Retina (tissue), 1 donor: ENCODE data around the gene NDUFS8.

Experiments used
- DNase-seq: peaks from one replicate; pipeline ENCODE4 v3.0.0-alpha.2; 2016

Gene NDUFS8

DNA sequence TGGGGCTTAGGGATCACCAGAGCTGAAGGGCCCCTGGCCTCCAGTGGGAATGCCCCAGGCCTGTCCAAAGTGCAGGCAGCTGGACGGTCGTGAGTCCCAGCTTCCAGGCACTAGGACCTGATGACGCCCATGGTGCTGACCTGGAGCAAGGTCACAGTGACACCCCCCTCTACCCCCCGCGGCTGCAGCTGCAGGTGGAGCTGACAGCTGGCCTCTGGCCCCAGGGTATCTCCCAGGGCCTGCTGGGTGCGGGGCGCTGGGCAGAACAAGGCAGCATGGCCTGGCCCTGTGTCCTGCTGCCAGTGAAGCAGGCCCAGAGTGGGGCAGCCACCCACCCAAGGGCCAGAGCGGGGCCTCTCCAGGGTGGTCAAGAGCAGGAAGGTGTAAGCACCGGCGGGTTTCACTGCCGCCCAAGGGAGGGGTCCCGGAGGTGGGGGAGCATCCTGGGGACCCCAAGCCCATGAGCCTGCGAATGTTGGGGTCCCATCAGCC lies 7.8 kb downstream of the NDUFS8 start:
- DNase-seq: no peak

DNA sequence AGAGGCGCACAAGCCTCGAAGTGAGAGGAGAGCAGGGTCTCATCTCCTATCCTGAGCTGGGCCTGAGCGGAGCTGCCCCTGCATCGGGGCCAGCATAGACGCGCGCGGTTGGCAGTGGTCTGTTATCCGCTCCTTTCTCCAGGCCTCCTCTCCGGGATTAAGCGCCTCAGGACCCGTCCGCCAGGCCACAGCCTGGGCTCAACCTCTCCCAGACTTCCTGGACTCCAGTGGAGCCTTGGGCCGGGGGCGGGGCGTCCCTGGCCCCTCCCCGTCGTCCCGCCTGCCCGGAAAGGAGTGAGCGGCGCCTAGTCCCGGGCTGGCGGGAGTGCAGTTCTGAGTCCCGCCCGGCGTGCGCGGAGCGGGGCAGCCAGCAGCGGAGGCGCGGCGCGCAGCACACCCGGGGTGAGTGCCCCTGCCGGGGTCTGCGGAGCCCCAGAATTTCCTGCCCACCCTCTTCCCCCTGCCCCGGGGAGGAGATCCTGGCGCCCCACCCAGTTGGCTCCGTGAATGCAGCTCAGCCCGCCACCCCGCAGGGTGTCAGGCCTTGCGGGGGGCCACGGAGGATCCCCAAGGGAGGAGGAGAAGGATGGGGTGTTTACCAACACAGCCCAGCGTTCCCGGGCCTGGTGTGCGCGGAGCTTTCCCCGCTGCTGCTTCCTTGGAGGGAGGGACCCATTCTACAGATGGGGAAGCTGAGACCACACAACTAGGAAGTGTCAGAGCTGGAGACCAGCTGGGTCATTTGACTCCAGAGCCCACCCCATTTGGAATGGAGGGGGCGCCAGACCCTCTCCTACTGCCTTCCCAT lies 8.4 kb downstream of the NDUFS8 start, which contains the start of gene TCIRG1:
Gene TCIRG1 (plus strand): TSS at position 308 of the 808 bp plus-strand sequence. CDS start 2,247 bp downstream, outside the sequence.
- DNase-seq: peak; percentile 64

DNA sequence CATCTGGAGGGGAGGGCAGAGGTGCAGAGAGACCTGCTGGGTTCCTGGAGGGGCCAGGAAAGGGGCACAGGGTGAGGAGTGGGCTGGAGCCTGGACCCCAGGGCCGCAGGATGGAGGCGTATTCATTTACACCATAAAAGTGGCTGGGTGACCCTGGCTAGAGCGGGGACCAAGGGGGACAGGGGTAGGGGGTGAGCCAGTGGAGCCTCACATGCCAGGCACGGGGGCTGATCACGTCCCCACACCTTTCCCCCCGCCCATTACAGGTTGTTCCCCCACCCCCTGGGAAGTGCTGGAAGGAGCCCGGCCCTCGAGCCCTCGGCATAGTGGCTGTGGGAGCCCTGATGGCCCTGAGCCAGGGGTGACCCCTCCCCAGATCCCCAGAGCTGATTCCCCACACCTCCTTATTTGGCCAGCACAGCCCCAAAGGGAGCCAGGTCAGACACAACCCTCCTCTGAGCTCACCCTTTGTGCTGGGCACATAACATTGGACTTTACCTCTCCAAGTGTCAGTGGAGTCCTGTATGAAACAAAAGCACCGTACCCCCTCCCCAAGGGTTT lies 9.1 kb downstream of the NDUFS8 start:
- no peak for DNase-seq

DNA sequence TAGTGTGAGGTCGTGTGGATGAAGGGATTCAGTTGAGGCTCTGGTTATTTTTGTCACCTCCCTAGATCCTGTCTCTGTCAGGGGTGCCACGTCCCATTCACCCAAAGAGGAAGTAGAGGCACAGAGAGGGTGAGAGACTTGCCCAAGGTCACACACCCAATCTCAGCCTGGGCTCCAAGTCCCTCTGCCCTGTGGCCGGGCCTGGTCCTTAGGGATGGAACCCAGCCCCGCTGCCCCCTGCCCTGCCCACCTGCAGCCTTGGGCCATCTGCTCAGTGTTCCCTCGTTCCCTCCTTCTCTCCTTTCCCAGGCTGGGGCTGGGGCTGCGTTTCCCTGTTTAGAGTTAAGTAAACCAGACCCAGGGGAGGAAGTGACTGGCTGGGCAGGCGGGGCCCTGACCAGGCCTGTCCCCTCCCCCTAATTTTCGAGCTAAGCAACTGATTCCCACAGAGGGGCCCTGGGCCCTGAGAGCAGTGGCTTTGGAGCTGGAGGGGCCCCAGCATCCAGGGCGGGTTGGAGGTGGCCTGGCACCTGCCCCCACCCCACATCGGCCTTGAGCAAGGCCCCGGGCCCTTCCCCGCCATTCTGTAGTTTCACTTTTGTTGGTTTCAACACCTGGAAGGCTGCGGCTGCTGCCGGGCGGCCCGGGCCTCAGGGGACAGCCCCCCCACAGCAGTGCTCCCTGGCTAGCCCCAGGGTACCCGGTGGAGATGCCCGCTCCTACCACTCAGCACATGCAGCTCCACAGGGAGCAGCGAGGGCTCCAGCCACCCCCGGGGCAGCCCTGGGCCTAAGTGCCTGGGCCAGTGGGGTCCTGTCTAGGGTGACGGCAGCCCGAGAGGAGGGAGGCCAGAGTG lies 9.8 kb downstream of the NDUFS8 start:
- DNase-seq: no peak

DNA sequence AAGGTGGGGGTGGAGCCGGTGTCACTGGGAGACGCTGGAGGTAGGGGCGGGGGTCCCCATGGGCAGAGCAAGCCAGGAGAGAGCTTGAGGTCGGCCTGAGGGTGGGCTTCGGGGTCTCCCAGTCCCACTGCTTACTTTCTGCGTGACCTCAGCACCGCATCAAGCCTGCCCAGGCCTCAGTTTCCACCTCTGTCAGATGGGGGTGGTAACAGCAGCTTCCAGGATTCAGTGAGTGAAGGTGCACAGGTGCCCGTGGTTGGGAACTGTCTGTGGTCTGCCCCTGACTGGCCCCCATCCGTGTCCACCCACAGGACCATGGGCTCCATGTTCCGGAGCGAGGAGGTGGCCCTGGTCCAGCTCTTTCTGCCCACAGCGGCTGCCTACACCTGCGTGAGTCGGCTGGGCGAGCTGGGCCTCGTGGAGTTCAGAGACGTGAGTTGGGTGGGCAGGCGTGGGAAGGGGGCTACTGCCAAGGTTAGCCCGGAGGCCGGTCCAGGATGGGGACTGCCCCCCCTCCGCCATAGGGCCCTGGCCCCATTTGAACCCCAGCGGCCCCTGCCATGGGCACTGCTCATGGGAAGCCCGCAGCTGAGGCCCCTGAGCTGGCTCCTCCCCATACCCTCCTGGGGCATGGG lies 10.6 kb downstream of the NDUFS8 start:
- DNase-seq: no peak

DNA sequence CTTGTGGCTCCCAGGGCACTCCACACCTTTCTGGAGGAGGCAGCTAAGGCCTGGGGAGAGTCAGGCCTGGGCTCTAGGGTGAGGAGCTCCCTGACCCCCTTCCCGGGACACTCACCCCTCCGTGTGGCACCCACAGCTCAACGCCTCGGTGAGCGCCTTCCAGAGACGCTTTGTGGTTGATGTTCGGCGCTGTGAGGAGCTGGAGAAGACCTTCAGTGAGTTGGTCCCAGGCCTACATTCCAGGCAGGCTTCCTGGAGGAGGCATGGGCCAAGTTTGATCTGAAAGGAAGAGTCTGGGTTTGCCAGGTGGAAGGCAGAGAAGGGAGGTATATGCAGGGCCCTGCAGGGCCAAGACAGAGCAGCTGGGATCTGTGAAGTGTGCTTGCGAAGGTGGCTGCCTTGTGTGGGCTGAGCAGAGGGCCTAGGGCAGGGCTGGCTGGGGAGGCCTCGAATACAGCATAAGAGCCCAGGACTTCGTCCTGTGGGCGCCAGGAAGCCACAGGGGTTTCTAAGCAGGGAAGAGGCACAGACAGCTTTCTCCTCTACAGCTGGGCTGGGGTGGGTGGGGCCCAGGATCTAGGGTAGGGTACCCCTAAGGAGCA lies 11.2 kb downstream of the NDUFS8 start:
- DNase-seq: no peak

DNA sequence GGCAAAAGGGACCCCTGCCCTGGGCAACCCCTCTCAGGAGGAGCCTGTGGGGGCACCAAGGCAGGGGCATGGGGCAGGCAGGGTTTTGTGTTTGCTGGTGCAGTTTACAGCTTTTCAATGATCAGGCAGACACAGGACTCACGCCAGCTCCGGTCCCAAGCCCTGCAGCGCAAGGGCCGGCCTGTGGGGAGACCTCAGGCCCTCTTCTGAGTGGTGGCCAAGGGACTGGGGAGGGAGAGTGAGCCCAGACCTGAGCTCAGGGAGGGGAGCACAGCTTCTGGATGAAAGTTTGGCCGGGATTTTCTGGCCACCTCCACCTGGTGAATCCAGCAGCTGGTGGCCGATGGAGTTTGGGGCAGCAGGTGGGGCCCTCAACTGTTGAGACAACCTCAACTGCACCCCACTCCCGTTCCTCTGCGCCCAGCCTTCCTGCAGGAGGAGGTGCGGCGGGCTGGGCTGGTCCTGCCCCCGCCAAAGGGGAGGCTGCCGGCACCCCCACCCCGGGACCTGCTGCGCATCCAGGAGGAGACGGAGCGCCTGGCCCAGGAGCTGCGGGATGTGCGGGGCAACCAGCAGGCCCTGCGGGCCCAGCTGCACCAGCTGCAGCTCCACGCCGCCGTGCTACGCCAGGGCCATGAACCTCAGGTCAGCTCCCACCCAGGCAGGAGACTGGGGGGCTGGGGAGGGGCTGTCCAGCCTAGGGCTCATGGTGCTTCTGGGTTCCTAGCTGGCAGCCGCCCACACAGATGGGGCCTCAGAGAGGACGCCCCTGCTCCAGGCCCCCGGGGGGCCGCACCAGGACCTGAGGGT lies 11.9 kb downstream of the NDUFS8 start:
- DNase-seq: no peak

DNA sequence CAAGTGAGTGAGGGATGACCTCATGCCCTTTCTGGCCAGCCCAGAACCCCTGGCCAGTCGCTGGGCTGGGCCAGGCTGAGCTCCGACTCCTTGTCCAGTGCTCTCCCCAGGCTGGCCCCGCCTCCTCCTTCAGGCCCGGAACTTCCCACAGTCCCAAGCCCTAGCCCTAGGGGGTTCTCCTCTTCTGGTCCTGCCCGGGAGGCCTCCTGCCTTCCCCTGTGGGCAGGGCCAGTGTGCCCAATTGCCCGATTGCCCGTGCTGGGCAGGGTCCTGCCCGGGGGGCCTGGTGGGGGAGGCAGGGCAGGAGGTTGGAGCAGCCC lies 12.5 kb downstream of the NDUFS8 start:
- DNase-seq: no peak

DNA sequence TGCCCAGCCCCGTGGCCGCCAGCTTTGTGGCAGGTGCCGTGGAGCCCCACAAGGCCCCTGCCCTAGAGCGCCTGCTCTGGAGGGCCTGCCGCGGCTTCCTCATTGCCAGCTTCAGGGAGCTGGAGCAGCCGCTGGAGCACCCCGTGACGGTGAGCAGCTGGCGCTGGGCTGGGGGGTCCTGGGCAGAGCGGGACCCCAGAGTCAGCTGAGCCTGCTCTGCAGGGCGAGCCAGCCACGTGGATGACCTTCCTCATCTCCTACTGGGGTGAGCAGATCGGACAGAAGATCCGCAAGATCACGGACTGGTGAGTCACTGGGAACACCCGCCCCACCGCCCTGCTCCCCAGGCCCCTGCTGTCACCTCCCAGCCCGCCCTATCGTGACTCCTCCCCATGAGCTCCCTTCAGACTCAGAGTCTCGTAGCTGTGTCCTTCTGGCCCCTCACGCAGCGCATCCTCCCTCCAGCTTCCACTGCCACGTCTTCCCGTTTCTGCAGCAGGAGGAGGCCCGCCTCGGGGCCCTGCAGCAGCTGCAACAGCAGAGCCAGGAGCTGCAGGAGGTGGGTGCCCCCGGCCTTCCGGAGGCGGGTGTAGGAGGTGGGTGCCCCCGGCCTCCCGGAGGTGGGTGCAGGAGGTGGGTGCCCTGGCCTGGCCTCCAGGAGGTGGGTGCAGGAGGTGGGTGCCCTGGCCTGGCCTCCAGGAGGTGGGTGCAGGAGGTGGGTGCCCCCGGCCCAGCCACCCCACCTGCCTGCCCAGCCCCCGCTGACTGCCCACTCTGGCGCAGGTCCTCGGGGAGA lies 13.1 kb downstream of the NDUFS8 start:
- no peak for DNase-seq

DNA sequence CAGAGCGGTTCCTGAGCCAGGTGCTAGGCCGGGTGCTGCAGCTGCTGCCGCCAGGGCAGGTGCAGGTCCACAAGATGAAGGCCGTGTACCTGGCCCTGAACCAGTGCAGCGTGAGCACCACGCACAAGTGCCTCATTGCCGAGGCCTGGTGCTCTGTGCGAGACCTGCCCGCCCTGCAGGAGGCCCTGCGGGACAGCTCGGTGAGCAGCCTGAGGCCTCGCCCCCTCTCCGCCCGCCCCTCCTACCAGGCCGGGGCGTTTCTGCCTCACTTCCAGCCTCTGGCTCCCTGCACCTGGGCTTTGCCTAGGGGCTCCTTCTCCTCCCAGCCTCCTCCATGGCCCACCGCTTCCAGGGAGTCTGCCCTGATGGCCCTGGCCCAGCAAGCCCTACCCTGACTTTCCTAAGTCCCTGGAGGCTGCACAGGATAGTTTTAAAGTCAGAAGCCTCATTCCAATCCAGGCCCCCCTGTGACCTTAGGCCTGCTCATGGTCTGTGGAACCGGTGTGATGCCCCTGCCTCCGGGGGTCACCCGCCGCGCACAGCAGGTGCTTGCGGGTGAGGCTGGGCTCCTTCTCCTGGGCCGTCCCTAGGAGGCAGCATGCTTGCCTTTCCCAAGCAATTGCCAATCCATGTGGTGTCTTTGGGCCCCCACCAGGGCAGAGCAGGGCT lies 13.8 kb downstream of the NDUFS8 start:
- DNase-seq: no peak

DNA sequence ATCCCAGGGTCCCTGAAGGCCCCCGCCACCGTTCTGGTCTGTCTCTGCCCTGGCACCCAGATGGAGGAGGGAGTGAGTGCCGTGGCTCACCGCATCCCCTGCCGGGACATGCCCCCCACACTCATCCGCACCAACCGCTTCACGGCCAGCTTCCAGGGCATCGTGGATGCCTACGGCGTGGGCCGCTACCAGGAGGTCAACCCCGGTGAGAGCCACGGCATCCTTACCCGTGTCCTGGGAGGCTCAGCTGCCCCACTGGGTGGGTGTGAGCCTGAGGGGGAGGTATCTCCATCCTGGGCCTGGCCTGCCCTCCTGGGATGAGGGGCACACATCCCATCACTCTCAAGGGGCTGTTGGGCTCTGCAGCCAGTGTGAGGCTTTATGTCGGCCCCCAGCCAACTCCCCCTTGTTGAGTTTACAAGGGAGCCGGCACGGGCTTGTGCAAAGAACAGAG lies 14.4 kb downstream of the NDUFS8 start:
- DNase-seq: no peak

DNA sequence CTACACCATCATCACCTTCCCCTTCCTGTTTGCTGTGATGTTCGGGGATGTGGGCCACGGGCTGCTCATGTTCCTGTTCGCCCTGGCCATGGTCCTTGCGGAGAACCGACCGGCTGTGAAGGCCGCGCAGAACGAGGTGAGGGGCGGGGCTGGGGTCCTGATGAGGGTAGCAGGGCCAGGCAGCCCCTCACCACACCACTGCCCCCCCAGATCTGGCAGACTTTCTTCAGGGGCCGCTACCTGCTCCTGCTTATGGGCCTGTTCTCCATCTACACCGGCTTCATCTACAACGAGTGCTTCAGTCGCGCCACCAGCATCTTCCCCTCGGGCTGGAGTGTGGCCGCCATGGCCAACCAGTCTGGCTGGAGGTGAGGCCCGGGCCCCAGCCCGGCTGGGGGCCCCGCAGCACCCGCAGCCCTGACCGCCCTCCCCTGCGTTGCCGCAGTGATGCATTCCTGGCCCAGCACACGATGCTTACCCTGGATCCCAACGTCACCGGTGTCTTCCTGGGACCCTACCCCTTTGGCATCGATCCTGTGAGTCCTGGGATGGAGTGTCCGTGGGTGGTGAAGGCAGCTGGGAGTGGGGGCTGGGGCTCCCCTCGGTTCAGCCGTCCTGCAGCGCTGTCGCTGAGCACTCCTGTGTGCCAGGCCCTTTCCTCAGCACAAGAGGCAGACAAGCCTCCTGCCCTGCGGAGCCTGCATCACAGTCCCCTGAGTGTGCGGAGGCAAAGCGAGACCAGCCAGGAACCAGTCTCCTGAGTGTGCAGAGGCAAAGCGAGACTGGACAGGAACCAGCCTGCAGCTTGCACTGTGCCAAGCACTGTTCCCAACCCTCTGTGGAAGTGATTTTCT lies 17.2 kb downstream of the NDUFS8 start:
- no peak for DNase-seq

DNA sequence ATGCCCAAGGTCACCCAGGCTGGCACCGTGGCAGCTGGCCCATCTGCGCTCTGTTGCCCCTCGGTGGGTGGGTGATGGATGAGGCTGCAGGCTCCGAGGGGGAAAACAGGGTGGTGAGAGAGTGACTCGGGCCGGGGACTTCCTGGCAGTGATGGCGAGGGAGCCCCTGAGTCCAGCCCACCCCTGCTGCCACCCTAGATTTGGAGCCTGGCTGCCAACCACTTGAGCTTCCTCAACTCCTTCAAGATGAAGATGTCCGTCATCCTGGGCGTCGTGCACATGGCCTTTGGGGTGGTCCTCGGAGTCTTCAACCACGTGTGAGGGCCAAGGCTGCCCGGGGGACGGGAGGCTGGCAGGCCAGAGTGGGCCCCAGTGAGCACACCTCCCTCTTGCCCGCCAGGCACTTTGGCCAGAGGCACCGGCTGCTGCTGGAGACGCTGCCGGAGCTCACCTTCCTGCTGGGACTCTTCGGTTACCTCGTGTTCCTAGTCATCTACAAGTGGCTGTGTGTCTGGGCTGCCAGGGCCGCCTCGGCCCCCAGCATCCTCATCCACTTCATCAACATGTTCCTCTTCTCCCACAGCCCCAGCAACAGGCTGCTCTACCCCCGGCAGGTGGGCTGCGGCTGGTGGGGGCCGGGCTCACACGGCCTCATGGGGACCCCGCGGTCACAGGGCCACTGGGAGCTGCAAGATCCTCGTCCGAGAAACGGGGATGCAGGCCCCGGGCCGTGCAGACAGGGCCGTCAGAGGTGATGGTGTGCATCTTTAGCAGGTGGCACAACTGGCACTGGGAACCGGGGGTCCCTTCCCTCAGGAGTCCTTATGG lies 18.4 kb downstream of the NDUFS8 start:
- no peak for DNase-seq

DNA sequence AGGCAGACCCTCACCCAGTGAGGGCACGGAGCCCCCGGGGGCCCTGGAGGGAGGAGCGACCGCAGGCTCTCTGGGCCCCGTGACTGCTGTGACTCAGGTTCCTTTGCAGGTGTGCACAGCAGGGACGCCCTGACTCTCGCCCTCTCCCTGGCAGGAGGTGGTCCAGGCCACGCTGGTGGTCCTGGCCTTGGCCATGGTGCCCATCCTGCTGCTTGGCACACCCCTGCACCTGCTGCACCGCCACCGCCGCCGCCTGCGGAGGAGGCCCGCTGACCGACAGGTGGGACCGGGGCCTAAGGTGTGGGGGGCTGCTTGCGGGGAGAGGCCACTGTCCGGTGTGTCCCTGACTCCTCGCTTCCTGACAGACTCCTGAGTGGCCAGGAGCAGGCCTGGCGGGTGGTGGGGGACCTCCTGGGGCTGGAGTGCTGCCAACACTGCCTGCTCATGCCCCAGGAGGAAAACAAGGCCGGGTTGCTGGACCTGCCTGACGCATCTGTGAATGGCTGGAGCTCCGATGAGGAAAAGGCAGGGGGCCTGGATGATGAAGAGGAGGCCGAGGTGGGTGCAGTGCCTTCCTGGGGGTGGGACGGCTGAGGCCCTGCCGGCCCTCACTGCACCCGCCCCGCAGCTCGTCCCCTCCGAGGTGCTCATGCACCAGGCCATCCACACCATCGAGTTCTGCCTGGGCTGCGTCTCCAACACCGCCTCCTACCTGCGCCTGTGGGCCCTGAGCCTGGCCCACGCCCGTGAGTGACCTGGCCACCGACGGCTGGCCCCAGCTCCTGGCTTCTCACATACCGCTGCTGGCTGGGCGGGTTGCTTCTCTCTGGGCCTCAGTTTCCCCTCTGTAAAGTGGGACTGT lies 19.3 kb downstream of the NDUFS8 start:
- DNase-seq: no peak

DNA sequence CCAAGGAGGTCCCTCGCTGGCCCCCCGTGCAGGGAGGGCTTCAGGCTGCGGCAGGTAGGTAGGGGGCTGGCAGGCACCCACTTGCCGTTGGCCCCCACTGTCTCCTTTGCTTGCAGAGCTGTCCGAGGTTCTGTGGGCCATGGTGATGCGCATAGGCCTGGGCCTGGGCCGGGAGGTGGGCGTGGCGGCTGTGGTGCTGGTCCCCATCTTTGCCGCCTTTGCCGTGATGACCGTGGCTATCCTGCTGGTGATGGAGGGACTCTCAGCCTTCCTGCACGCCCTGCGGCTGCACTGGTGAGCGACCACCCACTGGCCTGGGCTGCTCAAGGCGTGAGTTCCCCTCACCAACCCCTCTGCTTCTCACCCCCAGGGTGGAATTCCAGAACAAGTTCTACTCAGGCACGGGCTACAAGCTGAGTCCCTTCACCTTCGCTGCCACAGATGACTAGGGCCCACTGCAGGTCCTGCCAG lies 19.9 kb downstream of the NDUFS8 start:
- no peak for DNase-seq

DNA sequence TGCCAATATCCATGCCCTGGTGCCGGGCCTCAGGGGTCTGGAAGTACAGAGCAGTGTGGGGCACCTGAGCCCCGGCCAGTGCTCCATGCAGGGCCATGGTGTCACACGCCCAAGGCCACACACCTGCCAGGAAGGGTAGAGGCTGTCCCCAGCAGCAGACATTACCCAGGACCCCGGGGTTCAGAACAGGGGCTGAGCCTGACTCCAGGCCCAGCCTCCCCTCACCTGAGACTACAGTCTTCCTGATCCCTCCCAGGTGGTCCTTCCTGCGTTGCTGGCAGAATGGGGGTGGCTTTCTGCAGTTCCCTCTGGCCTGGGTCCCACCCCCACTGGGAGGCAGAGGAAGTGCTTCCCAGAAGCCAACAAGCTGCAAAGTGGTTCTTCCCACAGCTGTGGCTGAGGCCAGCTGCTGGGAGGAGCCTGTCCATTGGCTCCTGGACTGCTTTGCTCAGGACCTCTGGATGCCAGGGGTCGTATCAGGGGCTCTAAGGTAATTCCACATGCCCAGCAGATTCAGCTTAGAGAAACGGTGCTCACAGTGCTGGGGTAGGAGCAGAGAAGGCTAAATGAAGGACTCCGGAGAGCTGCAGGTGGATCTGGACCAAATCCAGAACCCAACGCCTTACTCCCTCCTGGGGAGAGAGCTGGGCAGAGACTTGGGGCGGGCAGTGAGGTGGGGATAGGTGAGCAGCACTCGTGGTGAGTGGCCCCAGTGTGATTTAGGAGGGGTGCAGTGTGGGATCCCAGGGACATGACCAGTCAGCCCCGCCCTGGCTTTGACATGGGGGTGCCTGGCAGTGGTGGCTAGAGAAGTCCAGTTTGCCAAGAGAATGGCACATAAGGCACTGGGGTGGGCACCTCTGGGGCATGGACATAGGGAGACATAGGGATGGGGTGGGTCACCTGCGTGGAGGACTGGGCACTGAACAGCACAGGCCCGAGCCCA lies 21.0 kb downstream of the NDUFS8 start:
- DNase-seq: no peak
